NT2/D1 (cell line): ENCODE measurements around the gene CDH18.

Experiments used
- SUZ12 ChIP-seq: IDR thresholded peaks from 2 replicates; pipeline ENCODE4 v1.6.1; 2011; ENCODE audit not compliant: insufficient read length, insufficient read depth; ENCODE audit errors: extremely low read depth
- YY1 ChIP-seq: IDR thresholded peaks from 2 replicates; pipeline ENCODE4 v1.6.1; 2011; ENCODE audit not compliant: insufficient read length, insufficient read depth
- ZNF274 ChIP-seq: IDR thresholded peaks from 2 replicates; pipeline ENCODE4 v1.6.1; 2011; ENCODE audit warnings: mild to moderate bottlenecking, low read depth, low read length

GRCh38 chr5:19568004-19568403, 420.0 kb downstream of the CDH18 start:
- TF ChIP-seq ZNF274 (no peak), YY1 (no peak), SUZ12 (no peak)
